ENCODE measurements around the gene DGUOK. TPM values are rescaled to one million over a fixed set of nuclear protein-coding genes. Genes with fewer than 3 reads are reported as not detected.
"Not testable (repeated sequence)": the region's sequence is repeated elsewhere in the genome, so short reads cannot be mapped to it uniquely, and the experiment has no call there.

DGUOK gene
- total RNA-seq (ENCODE audit: insufficient read depth, low replicate concordance) = 33.7 TPM

DNA sequence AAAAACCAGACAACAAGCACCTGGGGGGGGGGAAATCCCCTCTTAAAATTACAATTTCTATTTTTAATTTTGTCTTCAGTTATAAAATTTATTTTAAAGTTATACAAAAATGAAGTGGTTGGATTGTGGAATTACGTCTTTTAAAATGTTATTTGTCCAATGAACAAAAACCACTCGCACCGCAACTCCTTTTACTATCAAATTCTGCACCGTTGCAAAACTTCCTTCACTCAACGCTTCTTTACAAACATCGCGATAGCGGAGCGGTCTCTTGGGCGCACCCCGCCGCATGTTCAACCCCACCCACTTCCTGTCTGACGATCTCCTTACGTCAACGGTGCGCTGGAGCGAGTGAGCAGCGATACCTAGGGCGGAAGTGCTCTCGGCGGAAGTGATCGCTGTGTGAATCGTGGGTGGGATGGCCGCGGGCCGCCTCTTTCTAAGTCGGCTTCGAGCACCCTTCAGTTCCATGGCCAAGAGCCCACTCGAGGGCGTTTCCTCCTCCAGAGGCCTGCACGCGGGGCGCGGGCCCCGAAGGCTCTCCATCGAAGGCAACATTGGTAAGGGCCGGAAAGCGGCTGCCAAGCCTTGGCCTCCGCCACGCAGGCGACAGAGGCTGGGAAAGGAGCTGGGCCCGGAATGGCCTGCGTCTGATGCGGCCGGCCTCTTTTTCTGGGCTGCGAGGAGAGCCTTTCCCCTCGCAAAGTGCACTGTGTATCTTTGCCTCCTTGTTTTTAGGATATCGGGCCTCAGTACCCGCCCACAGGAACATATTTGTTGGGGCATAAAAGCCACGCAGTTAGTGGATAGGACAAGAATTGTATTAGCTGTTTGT lies at the start of gene DGUOK:
TSS of gene DGUOK (plus strand) at position 388 of the 835 bp plus-strand sequence. CDS start at position 419, 31 bp downstream.
- DNase-seq (ENCODE audit: low spot score) = peak; percentile 100

GRCh38 chr2:73877071-73877802 lies 49.4 kb upstream of the DGUOK start:
- no peak for DNase-seq (ENCODE audit: low spot score)

DNA sequence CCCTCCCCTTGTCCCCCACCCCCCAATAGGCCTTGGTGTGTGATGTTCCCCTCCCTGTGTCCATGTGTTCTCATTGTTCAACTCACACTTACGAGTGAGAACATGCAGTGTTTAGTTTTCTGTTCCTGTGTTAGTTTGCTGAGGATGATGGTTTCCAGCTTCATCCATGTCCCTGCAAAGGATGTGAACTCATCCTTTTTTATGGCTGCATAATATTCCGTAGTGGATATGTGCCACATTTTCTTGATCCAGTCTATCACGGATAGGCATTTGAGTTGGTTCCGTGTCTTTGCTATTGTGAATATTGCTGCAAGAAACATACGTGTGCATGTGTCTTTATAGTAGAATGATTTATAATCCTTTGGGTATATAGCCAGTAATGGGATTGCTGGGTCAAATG lies 48.7 kb upstream of the DGUOK start:
- DNase-seq (ENCODE audit: low spot score) = not testable (repeated sequence)

- DNase-seq (ENCODE audit: low spot score) = no peak
Measured at GRCh38 chr2:73885406-73885805, 41.3 kb upstream of the DGUOK start.

DNA sequence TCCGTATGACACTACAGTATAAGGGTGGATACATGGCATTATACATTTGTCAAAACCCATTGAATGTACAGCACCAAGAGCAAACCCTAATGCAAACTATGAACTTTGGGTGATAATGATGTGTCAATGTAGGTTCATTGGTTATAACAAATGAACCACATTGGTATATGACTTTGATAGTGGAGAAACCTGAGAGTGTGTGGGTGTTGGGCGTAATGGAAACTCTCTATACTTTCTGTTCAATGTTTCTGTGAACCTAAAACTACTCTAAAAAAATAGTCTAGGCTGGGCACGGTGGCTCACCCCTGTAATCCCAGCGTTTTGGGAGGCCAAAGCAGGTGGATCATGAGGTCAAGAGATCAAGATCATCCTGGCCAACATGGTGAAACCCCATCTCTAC lies 40.3 kb upstream of the DGUOK start:
- DNase-seq (ENCODE audit: low spot score) = no peak

- DNase-seq (ENCODE audit: low spot score) = not testable (repeated sequence)
Measured at GRCh38 chr2:73887596-73888353, 38.9 kb upstream of the DGUOK start.

DNA sequence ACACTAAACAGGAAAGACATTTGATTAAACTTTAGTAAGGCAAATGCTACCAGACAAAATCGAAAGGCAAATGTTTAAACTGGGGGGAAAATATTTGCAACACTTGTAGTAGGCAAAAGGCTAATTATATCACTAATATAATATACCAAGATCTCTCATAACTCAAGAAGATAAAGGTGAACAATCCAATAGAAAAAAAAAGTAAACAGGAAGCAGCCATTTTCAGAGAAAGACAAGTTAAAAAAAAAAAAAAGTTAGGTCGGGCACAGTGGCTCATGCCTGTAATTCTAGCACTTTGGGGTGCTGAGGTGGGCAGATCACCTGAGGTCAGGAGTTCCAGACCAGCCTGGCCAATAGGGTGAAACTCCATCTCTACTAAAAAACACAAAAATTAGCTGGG lies 38.3 kb upstream of the DGUOK start:
- no peak for DNase-seq (ENCODE audit: low spot score)

DNA sequence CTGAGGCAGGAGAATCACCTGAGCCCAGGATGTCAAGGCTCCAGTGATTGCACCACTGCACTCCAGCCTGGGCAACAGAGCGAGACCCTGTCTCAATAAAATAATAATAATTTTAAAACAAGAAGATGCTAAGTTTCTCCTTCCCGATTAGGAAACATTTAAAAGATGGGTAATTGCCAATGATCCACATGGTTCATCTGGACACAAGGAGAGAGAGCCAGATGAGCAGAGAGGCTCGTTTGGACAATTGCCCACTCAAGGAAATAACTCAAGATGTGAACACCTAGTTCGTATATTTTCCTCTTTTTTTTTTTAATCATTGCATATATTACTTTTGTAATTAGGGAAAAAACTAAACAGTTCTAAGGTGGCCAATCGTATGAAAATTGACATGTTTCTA lies 37.5 kb upstream of the DGUOK start:
- DNase-seq (ENCODE audit: low spot score) = no peak

GRCh38 chr2:73890301-73891092 lies 36.2 kb upstream of the DGUOK start:
- no peak for DNase-seq (ENCODE audit: low spot score)

GRCh38 chr2:73891276-73891901 lies 35.3 kb upstream of the DGUOK start:
- no peak for DNase-seq (ENCODE audit: low spot score)

DNA sequence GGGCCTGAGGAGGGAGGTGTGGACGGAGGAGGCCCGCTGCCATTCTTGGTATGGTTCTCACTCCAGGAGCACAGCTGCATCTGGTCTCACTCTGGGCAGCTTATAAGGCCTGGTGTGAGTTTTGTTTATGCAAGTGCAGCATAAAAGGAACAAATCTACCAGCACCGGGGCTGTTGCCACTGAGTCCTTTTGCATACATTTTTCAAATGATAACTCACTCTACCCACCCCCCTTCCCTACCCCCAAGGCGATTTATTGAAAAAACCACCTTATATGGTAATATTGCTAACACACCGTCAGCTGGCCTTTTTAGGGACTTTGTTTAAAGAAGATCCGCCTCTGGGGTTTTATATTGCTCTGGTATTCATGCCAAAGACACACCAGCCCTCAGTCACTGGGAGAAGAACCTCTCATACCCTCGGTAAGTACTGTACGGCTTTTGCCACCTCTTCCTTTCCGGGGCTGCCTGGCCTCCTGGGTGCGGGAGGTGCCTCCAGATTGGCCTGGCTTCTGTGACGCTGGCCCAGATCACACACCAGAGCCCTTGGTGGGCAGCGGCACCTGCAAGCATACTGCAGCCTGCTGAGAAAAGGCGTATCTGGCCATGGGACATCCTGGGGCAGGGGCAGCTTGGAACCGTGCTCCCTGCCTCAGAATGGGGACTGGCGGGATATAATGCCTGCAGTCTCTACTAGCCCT lies 33.9 kb upstream of the DGUOK start, which contains the start of gene ACTG2:
TSS of gene ACTG2 (plus strand) at position 378 of the 699 bp plus-strand sequence. CDS start 8,304 bp downstream, outside the sequence.
- peak; percentile 70 for DNase-seq (ENCODE audit: low spot score)

- DNase-seq (ENCODE audit: low spot score) = no peak
Measured at GRCh38 chr2:73893764-73894474, 32.8 kb upstream of the DGUOK start.

DNA sequence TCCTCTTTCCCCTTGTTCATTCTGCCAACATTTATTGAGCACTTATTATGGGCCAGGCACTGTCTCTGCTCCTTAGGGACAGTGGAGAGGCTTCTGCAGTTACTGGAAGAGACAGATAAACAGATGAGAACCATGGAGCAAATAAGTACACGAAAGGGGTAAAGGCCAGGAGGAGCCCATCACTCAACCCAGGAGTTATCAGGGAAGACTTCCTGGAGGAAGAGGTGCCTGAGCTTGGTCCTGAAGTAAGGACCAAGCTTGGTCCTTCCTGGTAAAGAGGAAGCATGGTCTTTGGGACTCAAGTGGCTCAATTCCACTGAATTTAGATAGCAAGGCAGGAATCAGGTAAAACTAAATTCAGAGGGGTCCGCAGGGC lies 32.2 kb upstream of the DGUOK start:
- DNase-seq (ENCODE audit: low spot score) = no peak

DNA sequence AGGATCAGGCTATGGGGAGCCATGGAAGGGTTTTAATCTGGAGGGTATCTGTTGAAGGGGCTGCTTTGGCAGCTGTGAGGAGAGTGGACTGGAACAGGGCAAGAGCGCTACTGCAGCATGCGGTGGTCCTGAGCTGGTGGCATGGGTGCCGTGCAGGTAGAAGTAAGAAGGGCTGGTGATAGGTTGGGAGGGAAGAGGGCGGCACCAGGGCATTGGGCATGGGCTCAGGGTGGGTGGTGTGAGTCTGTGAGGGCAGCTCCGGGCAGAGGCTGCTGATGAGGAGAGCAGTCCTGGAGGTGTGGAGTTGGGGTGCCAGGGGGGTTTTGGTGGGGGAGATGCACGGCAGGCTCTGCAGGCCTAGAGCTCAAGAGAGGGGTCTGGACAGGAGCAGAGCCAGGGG lies 31.8 kb upstream of the DGUOK start:
- no peak for DNase-seq (ENCODE audit: low spot score)

- no peak for DNase-seq (ENCODE audit: low spot score)
Measured at GRCh38 chr2:73895473-73895872, 31.2 kb upstream of the DGUOK start.

DNA sequence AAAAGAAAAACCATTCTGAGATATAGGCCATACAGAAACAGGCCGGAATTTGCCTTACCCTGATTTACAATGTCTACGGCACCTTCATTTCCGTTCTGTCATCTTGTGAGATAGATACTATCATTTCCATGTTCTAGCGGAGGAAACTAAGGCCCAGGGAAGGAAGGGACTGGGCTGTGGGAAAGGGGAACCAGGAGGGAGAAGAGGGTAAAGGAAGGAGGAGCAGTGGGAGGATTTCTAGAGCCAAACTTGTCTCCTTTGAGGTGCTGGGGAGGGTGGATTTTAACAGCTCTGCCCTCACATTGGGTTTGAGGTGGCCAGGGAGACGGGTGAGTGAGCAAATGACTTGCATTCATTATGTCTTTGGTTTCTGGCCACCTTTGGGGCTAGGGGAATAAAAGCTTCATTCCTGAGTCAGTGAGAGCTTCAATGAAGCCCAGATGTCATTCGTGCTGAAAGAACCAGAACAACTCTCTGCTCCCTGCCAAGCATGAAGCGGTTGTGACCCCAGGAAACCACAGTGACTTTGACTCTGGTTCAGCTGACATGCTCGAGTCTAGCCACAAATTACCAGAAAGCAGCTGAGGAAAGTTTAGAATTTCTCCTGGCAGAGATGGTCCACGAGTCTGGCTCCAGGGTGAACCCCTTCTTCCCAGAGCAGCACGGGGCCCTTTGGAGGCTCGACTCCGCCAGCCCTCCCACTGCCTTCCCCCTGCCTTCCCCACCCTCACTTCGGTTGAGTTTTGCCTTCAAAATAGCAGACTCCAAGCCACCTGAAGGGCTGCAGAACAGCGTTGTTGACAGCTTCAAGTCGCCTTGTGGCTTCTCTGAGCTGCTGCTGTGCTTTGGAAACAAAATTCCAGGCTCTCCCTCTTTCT lies 30.1 kb upstream of the DGUOK start:
- no peak for DNase-seq (ENCODE audit: low spot score)

GRCh38 chr2:73897240-73897583 lies 29.5 kb upstream of the DGUOK start:
- DNase-seq (ENCODE audit: low spot score) = no peak

GRCh38 chr2:73897934-73898333 lies 28.7 kb upstream of the DGUOK start:
- DNase-seq (ENCODE audit: low spot score) = no peak
